Sigmoid colon (tissue), 7 donors: Measurements from ENCODE around the gene TMCO2. TPM values are rescaled to one million over a fixed set of nuclear protein-coding genes. Genes with fewer than 3 reads are reported as not detected.

Experiments
- DNase-seq: peaks from one replicate; pipeline ENCODE4 v3.0.0-alpha.2; 2019
- H3K27ac ChIP-seq, 4 donors: fragments of 200-600 bp; sonication (generic); one replicate each; pipeline ENCODE4 v1.5.1; 2016 to 2019; ENCODE audit warnings: mild to moderate bottlenecking in 1 of 4
- H3K27me3 ChIP-seq, 3 donors: fragments of 200-600 bp; sonication (generic); one replicate each; pipeline ENCODE4 v1.5.1; 2019; ENCODE audit warnings: mild to moderate bottlenecking in 1 of 3
- H3K36me3 ChIP-seq, 4 donors: fragments of 200-600 bp; sonication (generic); one replicate each; pipeline ENCODE4 v1.5.1; 2016 to 2019
- H3K4me1 ChIP-seq, 4 donors: fragments of 200-600 bp; sonication (generic); one replicate each; pipeline ENCODE4 v1.5.1; 2017 to 2019
- H3K4me3 ChIP-seq, 4 donors: fragments of 200-600 bp; sonication (generic); one replicate each; pipeline ENCODE4 v1.5.1; 2017 to 2019; ENCODE audit warnings: mild to moderate bottlenecking in 2 of 4, moderate library complexity in 1 of 4
- H3K9me3 ChIP-seq, 4 donors: fragments of 200-600 bp in 3 of 4; sonication (generic) in 3 of 4; one replicate each; pipeline versions ENCODE4 v1.5.1 to v1.6.1; 2013 to 2019
- EP300 ChIP-seq, 4 donors: sonication (generic); formaldehyde crosslinking; IDR thresholded peaks; one replicate each; pipeline ENCODE4 v1.6.1; 2017; ENCODE audit warnings: antibody characterized with exemption in 4 of 4
- POLR2A ChIP-seq, 2 donors: fragments of 450-650 bp; IDR thresholded peaks; one replicate each; pipeline ENCODE4 v1.6.1; 2016; ENCODE audit warnings: antibody characterized with exemption in 2 of 2, mild to moderate bottlenecking in 2 of 2, moderate library complexity in 2 of 2
- POLR2AphosphoS5 ChIP-seq, 4 donors: sonication (generic); formaldehyde crosslinking; IDR thresholded peaks; one replicate each; pipeline ENCODE4 v1.6.1; 2017; ENCODE audit warnings: antibody characterized with exemption in 4 of 4
- WGBS, 2 donors: extraction: QIAGEN DNeasy Blood & Tissue Kit; methylation state at CpG; one replicate each; pipeline ENCODE4 v1.1.7; 2013; 5-methylcytosine and 5-hydroxymethylcytosine counted together
- intact Hi-C: fragments of 100-400 bp; cut with DNase I; formaldehyde crosslinking; loops from one replicate; pipeline ENCODE4 v1.15.1; 2023
- polyA plus RNA-seq, 3 donors: library from polyadenylated mRNA; stranded (reverse); fragments of 200-250 nt; gene quantifications; one replicate each; pipeline ENCODE4 v1.2.3, GENCODE V29; 2013
- total RNA-seq, 4 donors: library from RNA; depleted of rRNA; stranded (reverse); fragments of >200 nt; gene quantifications; one replicate each; pipeline ENCODE4 v1.1.0, GENCODE V29; 2016
- TF ChIP-seq, protein P1 (sequence below), 4 experiments: fragments of 450-650 bp in 3 of 4; fragments of 200-600 bp in 1 of 4; IDR thresholded peaks; one replicate each; pipeline ENCODE4 v1.5.1; 2016 to 2019; ENCODE audit warnings: antibody characterized with exemption in 4 of 4, mild to moderate bottlenecking in 3 of 4, moderate library complexity in 2 of 4
- donor health status: healthy with polysubstance abuse.
- donor health status: Bipolar disorder and iron deficiency.
- donor health status: healthy.

Gene TMCO2
- total and polyA plus RNA-seq, 7 donors, result not detected

DNA sequence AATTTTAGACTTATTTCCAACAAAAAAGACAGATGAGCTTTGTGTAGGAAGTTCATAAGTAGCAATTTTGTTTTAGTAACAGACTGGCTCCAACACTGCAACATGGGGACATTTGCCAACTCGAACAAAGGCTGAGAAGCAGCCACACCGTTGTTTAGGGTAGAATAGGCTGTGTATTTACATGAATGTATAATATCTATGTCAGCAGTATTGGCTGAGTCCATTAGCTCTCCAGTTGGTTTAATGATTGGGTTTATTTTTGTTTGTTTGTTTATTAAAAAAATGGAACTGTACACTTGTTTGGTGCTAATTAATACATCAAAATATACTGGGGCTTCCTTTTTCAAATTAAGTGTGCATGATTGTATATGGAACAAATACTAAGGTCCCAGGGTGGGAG is 7.3 kb upstream of the TMCO2 start:
- H3K27me3 ChIP-seq, result no peaks in the 10 kb centered on the region
- DNase-seq, result no peak
- H3K27ac ChIP-seq, result no peak overlapping the region
- TF ChIP-seq POLR2AphosphoS5 (IDR thresholded peaks at IDR 0.05) (no peak), POLR2A (IDR thresholded peaks at IDR 0.05) (no peak), EP300 (IDR thresholded peaks at IDR 0.05) (no peak)
- TF ChIP-seq, protein P1, sequence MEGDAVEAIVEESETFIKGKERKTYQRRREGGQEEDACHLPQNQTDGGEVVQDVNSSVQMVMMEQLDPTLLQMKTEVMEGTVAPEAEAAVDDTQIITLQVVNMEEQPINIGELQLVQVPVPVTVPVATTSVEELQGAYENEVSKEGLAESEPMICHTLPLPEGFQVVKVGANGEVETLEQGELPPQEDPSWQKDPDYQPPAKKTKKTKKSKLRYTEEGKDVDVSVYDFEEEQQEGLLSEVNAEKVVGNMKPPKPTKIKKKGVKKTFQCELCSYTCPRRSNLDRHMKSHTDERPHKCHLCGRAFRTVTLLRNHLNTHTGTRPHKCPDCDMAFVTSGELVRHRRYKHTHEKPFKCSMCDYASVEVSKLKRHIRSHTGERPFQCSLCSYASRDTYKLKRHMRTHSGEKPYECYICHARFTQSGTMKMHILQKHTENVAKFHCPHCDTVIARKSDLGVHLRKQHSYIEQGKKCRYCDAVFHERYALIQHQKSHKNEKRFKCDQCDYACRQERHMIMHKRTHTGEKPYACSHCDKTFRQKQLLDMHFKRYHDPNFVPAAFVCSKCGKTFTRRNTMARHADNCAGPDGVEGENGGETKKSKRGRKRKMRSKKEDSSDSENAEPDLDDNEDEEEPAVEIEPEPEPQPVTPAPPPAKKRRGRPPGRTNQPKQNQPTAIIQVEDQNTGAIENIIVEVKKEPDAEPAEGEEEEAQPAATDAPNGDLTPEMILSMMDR (IDR thresholded peaks at IDR 0.05), result no peak
- no peak overlapping the region for H3K4me3 ChIP-seq
- intact Hi-C loops, result no loop called here
- WGBS, 2 donors, result 94 to 97% methylated on average over 2 of the region's 2 CpGs
- H3K36me3 ChIP-seq, result peaks cover 0 to 42% (median 22%) of the 10 kb centered on the region in 4 donors
- H3K4me1 ChIP-seq, result no peaks in the 10 kb centered on the region
- H3K9me3 ChIP-seq, result no peaks in the 10 kb centered on the region

DNA sequence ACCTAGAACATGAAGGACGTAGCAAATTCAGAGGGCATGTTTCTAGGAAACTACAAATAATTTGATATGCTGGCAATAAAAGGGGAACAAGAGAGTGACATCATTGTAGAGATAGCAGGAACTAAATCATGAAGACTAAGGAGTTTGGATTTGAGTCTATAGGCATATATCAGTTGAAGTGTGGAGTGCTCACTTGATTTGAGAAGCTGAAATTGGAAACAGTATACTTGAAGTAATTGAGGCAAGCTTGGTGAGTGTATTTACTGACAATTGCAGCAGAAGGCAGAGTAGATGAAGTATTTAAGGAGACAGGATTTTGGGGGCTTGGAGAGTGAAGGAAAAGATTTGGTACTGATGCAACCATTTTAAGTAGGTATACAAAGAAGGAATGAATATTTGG is 6.4 kb upstream of the TMCO2 start:
- Histone ChIP-seq H3K4me1 (no peaks in the 10 kb centered on the region), H3K9me3 (no peaks in the 10 kb centered on the region), H3K27me3 (no peaks in the 10 kb centered on the region), H3K4me3 (no peak overlapping the region), H3K36me3 (peaks cover 0 to 33% (median 16%) of the 10 kb centered on the region in 4 donors), H3K27ac (no peak overlapping the region)
- TF ChIP-seq, protein P1 (IDR thresholded peaks at IDR 0.05), result no peak
- TF ChIP-seq EP300 (IDR thresholded peaks at IDR 0.05) (no peak), POLR2A (IDR thresholded peaks at IDR 0.05) (no peak), POLR2AphosphoS5 (IDR thresholded peaks at IDR 0.05) (no peak)
- no peak for DNase-seq
- WGBS, 2 donors, result 78 to 91% methylated on average over 1 of the region's 1 CpG
- intact Hi-C loops, result no loop called here

DNA sequence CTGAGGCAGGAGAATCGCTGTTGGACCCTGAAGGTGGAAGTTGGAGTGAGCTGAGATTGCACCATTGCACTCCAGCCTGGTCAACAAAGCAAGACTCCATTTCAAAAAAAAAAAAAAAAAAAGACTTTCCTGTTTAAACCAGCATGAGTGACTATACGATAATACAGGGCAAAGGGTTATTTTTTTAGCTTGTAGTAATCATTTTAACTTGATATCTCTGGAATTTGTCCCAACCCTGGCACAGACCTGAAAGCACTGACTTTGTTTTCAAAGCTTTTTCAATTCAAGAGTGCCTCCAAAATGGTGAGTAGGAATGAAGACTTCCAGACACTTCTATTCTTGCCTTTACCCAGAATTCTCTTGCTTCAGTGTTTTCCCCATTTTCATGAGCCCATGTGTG is 4.4 kb upstream of the TMCO2 start:
- WGBS, 2 donors, result 54 to 65% methylated on average over 2 of the region's 2 CpGs
- H3K27ac ChIP-seq, result no peak overlapping the region
- peaks cover 0 to 13% (median 2%) of the 10 kb centered on the region in 4 donors for H3K36me3 ChIP-seq
- H3K4me1 ChIP-seq, result no peaks in the 10 kb centered on the region
- DNase-seq, result no peak
- intact Hi-C loops, result no loop called here
- no peak for TF ChIP-seq POLR2AphosphoS5 (IDR thresholded peaks at IDR 0.05)
- TF ChIP-seq, protein P1 (IDR thresholded peaks at IDR 0.05), result no peak
- TF ChIP-seq POLR2A (IDR thresholded peaks at IDR 0.05), result no peak
- TF ChIP-seq EP300 (IDR thresholded peaks at IDR 0.05), result no peak
- no peaks in the 10 kb centered on the region for H3K27me3 ChIP-seq
- H3K4me3 ChIP-seq, result no peak overlapping the region
- no peaks in the 10 kb centered on the region for H3K9me3 ChIP-seq

DNA sequence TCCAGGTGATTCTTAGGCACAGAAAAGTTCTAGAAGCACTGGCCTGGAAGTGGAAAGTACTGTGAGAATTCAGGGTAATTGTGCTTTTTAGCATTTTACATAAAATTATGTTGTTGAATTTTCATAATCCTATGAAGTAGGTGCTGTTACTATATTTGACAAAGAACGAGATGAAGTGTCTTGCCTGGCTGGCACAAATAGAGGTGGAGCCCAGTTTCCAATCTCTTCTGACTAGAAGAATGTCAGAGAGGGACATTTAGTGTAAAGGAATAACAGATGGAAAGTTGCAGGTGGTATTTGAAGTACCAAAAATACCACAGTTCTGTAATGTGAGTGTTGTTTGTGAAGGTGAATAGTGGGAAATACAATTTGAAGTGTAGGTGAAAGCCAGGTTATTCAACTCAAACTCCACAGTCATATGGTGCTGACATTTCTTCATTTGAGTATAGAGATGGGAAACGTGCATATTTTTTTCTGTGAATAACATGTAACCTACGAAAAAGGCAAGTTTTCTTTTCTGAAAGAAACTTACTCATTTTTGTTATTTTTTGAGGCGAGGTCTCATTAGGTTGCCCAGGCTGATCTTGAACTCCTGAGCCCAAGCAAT is 3.5 kb upstream of the TMCO2 start:
- intact Hi-C loops, result no loop called here
- Histone ChIP-seq H3K4me1 (no peaks in the 10 kb centered on the region), H3K9me3 (no peaks in the 10 kb centered on the region), H3K27ac (no peak overlapping the region), H3K27me3 (no peaks in the 10 kb centered on the region), H3K4me3 (no peak overlapping the region), H3K36me3 (peaks cover 0 to 4% (median 1%) of the 10 kb centered on the region in 4 donors)
- WGBS, 2 donors, result 73 to 79% methylated on average over 4 of the region's 4 CpGs
- TF ChIP-seq POLR2AphosphoS5 (IDR thresholded peaks at IDR 0.05) (no peak), POLR2A (IDR thresholded peaks at IDR 0.05) (no peak), EP300 (IDR thresholded peaks at IDR 0.05) (no peak)
- TF ChIP-seq, protein P1 (IDR thresholded peaks at IDR 0.05), result no peak
- DNase-seq, result no peak

DNA sequence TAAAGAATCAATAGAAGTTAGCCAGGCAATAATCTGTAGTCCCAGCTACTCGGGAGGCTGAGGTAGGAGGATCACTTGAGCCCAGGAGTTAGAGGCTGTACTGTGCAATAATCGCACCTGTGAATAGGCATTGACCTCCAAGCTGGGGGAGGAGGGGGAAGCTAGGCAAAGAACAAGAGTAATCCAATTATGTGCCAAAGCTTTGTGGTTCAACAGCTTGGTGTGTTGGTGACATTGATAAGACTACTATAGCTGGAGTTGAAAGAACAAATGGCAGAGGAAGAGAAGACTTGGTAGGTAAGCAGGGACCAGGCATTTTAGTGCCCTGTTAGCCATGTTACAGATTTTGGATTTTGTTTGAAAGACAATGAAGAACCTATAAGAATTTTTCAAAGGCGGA is 2.1 kb upstream of the TMCO2 start:
- Histone ChIP-seq H3K9me3 (no peaks in the 10 kb centered on the region), H3K27ac (no peak overlapping the region), H3K4me3 (no peak overlapping the region), H3K27me3 (no peaks in the 10 kb centered on the region), H3K36me3 (no peaks in the 10 kb centered on the region), H3K4me1 (no peaks in the 10 kb centered on the region)
- 94% methylated on average over 3 of the region's 3 CpGs for WGBS, 2 donors
- DNase-seq, result no peak
- TF ChIP-seq POLR2A (IDR thresholded peaks at IDR 0.05) (no peak), EP300 (IDR thresholded peaks at IDR 0.05) (no peak), POLR2AphosphoS5 (IDR thresholded peaks at IDR 0.05) (no peak)
- TF ChIP-seq, protein P1 (IDR thresholded peaks at IDR 0.05), result no peak
- intact Hi-C loops, result no loop called here
